Panc1 (cell line): Measurements from ENCODE around the gene MACO1. TPM values are rescaled to one million over a fixed set of nuclear protein-coding genes. Genes with fewer than 3 reads are reported as not detected.

Experiments used
- ATAC-seq: fragments of 200-7000 bp; cut with Tn5 transposase; 2 replicates; pipeline ENCODE4 v1.9.1; 2020; ENCODE audit warnings: mild to moderate bottlenecking, moderate library complexity
- BruUV-seq: library from RNA; stranded (reverse); fragments of 400-500 nt; replicated peaks from 2 replicates; lab custom pipeline; 2021; lab: Mats Ljungman, UMichigan
- CTCF ChIA-PET: fragments of 300-600 bp; sonication (Branson Sonifier 250); formaldehyde crosslinking; loops from one replicate; lab custom pipeline; 2022; ENCODE audit warnings: antibody characterized with exemption; lab: Charles Lee
- POLR2A ChIA-PET: fragments of 300-600 bp; sonication (Branson Sonifier 250); formaldehyde crosslinking; loops from one replicate; lab custom pipeline; 2022; ENCODE audit warnings: antibody characterized with exemption; lab: Charles Lee
- DNase-seq: peaks from one replicate; pipeline ENCODE4 v3.0.0-alpha.2; 2010; ENCODE audit warnings: low read depth, low spot score
- H3K27ac ChIP-seq: 2 replicates; pipeline ENCODE4 v1.5.1; 2011; ENCODE audit warnings: mild to moderate bottlenecking, low read length, inconsistent platforms
- H3K27me3 ChIP-seq: fragments of 200-500 bp; sonication (Bioruptor generic); 2 replicates; pipeline ENCODE4 v1.6.0; 2014; ENCODE audit warnings: low read length, inconsistent platforms; ENCODE audit not compliant: control insufficient read depth, insufficient read depth
- H3K36me3 ChIP-seq: fragments of 200-500 bp; sonication (Bioruptor generic); 2 replicates; pipeline ENCODE4 v1.5.1; 2014; ENCODE audit warnings: inconsistent platforms, mild to moderate bottlenecking, low read length, moderate library complexity; ENCODE audit not compliant: control insufficient read depth, insufficient read depth
- H3K4me1 ChIP-seq: 2 replicates; pipeline ENCODE4 v1.5.1; 2011; ENCODE audit warnings: inconsistent platforms, mild to moderate bottlenecking, low read length, moderate library complexity; ENCODE audit not compliant: control insufficient read depth, insufficient read depth
- H3K4me3 ChIP-seq, 2 experiments: 2 replicates each; pipeline ENCODE4 v1.5.1; 2011 to 2012; ENCODE audit warnings: low read depth in 2 of 2, low read length in 2 of 2, mild to moderate bottlenecking in 2 of 2, inconsistent platforms in 1 of 2, moderate library complexity in 1 of 2
- H3K9me3 ChIP-seq: fragments of 200-500 bp; sonication (Bioruptor generic); 2 replicates; pipeline ENCODE4 v1.5.1; 2014; ENCODE audit warnings: low read depth, mild to moderate bottlenecking, inconsistent platforms, low read length, moderate library complexity; ENCODE audit not compliant: control insufficient read depth, insufficient read depth
- POLR2AphosphoS5 ChIP-seq: IDR thresholded peaks from 2 replicates; pipeline ENCODE4 v1.6.1; 2012; ENCODE audit warnings: mild to moderate bottlenecking, low read depth, low read length, moderate library complexity
- SIN3A ChIP-seq: IDR thresholded peaks from 2 replicates; pipeline ENCODE4 v1.6.1; 2012; ENCODE audit warnings: low read depth, mild to moderate bottlenecking, low read length, moderate library complexity, borderline replicate concordance; ENCODE audit not compliant: insufficient read depth
- TCF7L2 ChIP-seq: IDR thresholded peaks from 2 replicates; pipeline ENCODE4 v1.6.1; 2011; ENCODE audit warnings: mild to moderate bottlenecking, low read depth, low read length, inconsistent platforms
- in situ Hi-C: cut with HindIII; loops from 2 replicates; pipeline ENCODE4 v1.10.0; 2016; ENCODE audit warnings: low sequenced_read_pairs, low pct_unique_long_range_greater_than_20kb
- intact Hi-C: fragments of 100-400 bp; cut with micrococcal nuclease; formaldehyde crosslinking; loops from one replicate; pipeline ENCODE4 v1.10.0; 2022; ENCODE audit not compliant: unreplicated experiment
- total RNA-seq: library from RNA; stranded (reverse); gene quantifications from one replicate; pipeline ENCODE4 v1.2.1, GENCODE V29; 2021; ENCODE audit not compliant: unreplicated experiment
- TF ChIP-seq, protein P1 (sequence below): fragments of 450-650 bp; IDR thresholded peaks from 2 replicates; pipeline ENCODE4 v1.5.1; 2017; ENCODE audit warnings: mild to moderate bottlenecking
- TF ChIP-seq, protein P2 (sequence below), 2 experiments: IDR thresholded peaks; 2 replicates each; pipeline ENCODE4 v1.6.1; 2011 to 2012; ENCODE audit warnings: low read depth in 2 of 2, control low read depth in 1 of 2, low read length in 1 of 2, mild to moderate bottlenecking in 1 of 2, moderate library complexity in 1 of 2; ENCODE audit not compliant: insufficient read depth in 1 of 2

Gene MACO1
- total RNA-seq, 1 experiment from 2014 or later: 16.5 TPM

DNA sequence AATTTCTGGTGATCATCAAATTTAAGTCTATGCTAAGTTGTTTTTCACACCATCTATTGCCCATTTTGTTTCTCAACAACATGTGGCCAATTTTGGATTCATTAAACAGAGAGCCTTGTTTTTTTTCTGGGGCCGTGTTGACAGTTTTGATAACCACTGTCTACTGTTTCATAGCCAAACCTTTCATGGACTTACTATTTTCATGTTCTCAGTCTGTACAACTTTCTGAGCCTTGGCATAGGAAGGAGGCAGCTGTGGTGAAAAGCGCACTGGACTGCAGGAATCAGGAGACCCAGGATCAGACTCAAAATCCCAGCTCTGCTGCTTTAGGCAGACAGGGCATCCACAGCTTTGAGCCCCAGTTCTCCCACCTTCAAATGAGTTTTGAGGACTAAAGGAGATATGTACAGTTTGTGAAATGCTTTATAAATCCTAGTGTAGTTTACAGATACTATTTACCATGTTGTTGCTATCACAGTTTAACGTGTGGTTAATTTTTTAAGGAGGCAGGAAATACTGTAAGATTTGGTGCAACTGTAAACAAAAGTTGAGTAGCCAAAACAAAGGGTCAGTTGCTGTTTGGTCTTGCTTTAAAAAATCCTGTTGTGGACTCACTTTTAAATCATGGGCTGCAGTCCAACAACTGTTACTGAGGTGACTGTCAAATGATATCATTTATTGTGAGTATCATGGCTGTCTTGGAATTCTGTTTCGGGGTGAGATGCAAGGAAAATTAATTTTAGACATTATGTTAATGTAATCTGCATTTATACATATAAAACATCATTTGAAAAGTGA lies 2.9 kb downstream of the MACO1 start:
- ChIA-PET POLR2A (no interaction called here), CTCF (no interaction called here)
- DNase-seq: no peak
- H3K36me3 ChIP-seq: no peaks in the 10 kb centered on the region; the same call in 1 of the 2 replicates
- H3K4me1 ChIP-seq: peaks cover 33% of the 10 kb centered on the region
- no peak overlapping the region for H3K4me3 ChIP-seq
- intact Hi-C loops (no loop called here), in situ Hi-C loops (no loop called here)
- H3K9me3 ChIP-seq: no peaks in the 10 kb centered on the region
- H3K27ac ChIP-seq: no peak overlapping the region
- no peak for ATAC-seq
- no peaks in the 10 kb centered on the region for H3K27me3 ChIP-seq
- no TSS peak for BruUV-seq
- TF ChIP-seq POLR2AphosphoS5 (no peak), SIN3A (no peak), TCF7L2 (no peak)

DNA sequence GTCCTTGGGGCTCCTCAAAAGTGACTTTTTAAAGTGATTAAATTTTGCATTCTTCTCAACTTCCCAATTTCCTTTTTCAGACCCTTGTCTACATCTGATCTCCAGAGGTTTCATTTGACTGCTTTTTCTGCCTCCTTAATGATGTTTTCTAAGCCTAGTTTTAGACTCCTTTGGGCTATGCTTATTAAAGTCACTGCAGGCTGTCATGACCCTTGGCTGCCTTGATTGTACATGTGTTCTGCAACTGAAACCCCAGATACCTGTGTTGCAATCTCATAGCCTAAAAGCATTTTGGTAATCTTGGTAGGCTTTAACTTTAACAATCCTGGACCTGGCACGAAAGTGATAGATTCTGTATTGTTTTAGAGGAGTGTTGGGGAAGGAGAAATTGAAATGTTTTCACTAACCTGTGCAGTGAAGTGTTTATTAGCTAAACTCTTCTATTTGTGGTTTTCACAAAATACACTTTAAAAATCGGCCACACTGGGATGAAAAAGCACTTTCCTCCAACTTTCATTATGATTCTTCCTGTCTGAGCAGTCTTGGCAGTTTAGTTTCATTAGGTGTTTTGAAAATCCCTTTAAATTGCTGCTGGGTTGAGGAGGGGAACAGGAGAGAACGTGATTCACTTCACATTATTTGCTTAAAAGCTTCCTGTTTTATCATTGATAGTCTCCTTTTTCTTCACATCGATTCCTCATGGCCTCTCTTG lies 4.9 kb downstream of the MACO1 start:
- no TSS peak for BruUV-seq
- Histone ChIP-seq H3K4me3 (no peak overlapping the region; a peak in 1 of 4 replicates), H3K36me3 (no peaks in the 10 kb centered on the region; the same call in 1 of the 2 replicates), H3K27ac (0 out of 2 replicates have a peak overlapping the region, but pooled peaks have one; percentile 24), H3K4me1 (peaks cover 33% of the 10 kb centered on the region), H3K27me3 (no peaks in the 10 kb centered on the region), H3K9me3 (no peaks in the 10 kb centered on the region)
- DNase-seq: no peak
- in situ Hi-C loops (no loop called here), intact Hi-C loops (no loop called here)
- ATAC-seq: no peak
- POLR2A ChIA-PET: interaction anchor here (0.6 kb wide), 1 partner anchor 65 kb away, joined by 3 read pairs; no protein-coding TSS in a partner anchor
- CTCF ChIA-PET: interaction anchor here (0.7 kb wide), 1 partner anchor 56 kb away, joined by 3 read pairs; no protein-coding TSS in a partner anchor
- TF ChIP-seq, protein P1, sequence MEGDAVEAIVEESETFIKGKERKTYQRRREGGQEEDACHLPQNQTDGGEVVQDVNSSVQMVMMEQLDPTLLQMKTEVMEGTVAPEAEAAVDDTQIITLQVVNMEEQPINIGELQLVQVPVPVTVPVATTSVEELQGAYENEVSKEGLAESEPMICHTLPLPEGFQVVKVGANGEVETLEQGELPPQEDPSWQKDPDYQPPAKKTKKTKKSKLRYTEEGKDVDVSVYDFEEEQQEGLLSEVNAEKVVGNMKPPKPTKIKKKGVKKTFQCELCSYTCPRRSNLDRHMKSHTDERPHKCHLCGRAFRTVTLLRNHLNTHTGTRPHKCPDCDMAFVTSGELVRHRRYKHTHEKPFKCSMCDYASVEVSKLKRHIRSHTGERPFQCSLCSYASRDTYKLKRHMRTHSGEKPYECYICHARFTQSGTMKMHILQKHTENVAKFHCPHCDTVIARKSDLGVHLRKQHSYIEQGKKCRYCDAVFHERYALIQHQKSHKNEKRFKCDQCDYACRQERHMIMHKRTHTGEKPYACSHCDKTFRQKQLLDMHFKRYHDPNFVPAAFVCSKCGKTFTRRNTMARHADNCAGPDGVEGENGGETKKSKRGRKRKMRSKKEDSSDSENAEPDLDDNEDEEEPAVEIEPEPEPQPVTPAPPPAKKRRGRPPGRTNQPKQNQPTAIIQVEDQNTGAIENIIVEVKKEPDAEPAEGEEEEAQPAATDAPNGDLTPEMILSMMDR: no peak
- TF ChIP-seq SIN3A (no peak), POLR2AphosphoS5 (no peak), TCF7L2 (no peak)
- TF ChIP-seq, protein P2, sequence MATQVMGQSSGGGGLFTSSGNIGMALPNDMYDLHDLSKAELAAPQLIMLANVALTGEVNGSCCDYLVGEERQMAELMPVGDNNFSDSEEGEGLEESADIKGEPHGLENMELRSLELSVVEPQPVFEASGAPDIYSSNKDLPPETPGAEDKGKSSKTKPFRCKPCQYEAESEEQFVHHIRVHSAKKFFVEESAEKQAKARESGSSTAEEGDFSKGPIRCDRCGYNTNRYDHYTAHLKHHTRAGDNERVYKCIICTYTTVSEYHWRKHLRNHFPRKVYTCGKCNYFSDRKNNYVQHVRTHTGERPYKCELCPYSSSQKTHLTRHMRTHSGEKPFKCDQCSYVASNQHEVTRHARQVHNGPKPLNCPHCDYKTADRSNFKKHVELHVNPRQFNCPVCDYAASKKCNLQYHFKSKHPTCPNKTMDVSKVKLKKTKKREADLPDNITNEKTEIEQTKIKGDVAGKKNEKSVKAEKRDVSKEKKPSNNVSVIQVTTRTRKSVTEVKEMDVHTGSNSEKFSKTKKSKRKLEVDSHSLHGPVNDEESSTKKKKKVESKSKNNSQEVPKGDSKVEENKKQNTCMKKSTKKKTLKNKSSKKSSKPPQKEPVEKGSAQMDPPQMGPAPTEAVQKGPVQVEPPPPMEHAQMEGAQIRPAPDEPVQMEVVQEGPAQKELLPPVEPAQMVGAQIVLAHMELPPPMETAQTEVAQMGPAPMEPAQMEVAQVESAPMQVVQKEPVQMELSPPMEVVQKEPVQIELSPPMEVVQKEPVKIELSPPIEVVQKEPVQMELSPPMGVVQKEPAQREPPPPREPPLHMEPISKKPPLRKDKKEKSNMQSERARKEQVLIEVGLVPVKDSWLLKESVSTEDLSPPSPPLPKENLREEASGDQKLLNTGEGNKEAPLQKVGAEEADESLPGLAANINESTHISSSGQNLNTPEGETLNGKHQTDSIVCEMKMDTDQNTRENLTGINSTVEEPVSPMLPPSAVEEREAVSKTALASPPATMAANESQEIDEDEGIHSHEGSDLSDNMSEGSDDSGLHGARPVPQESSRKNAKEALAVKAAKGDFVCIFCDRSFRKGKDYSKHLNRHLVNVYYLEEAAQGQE (IDR thresholded peaks at IDR 0.05; ENCODE audit: insufficient read depth in 1 of 2, low read depth in 2 of 2, low read length in 1 of 2): no peak
